Natural killer cell treated with Interleukin-12 subunit alpha and Interleukin-12 subunit beta and Interleukin-15 and Interleukin-18, amount 100 ng/mL, for 72 hours (primary cell): ENCODE results near the gene IKBIP. TPM values are rescaled to one million over a fixed set of nuclear protein-coding genes. Genes with fewer than 3 reads are reported as not detected.
A peak's percentile ranks its signal among the peaks of the same experiment; 100 is the strongest.
"Not testable (repeated sequence)": the region's sequence is repeated elsewhere in the genome, so short reads cannot be mapped to it uniquely, and the experiment has no call there.

Source experiments
- ATAC-seq, 2 donors: fragments of 150-1000 bp; cut with Tn5 transposase in 1 of 2; sonication (Bioruptor Pico), chemical (Tn5 transposase) in 1 of 2; 2 replicates each; pipeline ENCODE4 v1.10.0; 2021
- DNase-seq: peaks from one replicate; pipeline ENCODE4 v3.0.0; 2022; ENCODE audit warnings: low spot score
- H3K27ac Mint-ChIP-seq, 2 donors: 1 replicate in 1 of 2; 2 replicates in 1 of 2; pipeline ENCODE4 v1.8.0; 2022; ENCODE audit warnings: mixed read lengths in 2 of 2, mild to moderate bottlenecking in 1 of 2, moderate library complexity in 1 of 2
- H3K27me3 Mint-ChIP-seq, 2 donors: 1 replicate in 1 of 2; 2 replicates in 1 of 2; pipeline ENCODE4 v1.8.0; 2022; ENCODE audit warnings: mixed read lengths in 2 of 2
- H3K36me3 Mint-ChIP-seq: one replicate; pipeline ENCODE4 v1.8.0; 2022; ENCODE audit warnings: mixed read lengths
- H3K4me1 Mint-ChIP-seq, 2 donors: 1 replicate in 1 of 2; 2 replicates in 1 of 2; pipeline ENCODE4 v1.8.0; 2022; ENCODE audit warnings: low read depth in 2 of 2, mixed read lengths in 2 of 2, mild to moderate bottlenecking in 1 of 2
- H3K4me3 Mint-ChIP-seq: one replicate; pipeline ENCODE4 v1.8.0; 2022; ENCODE audit warnings: mixed read lengths
- H3K9me3 Mint-ChIP-seq: 2 replicates; pipeline ENCODE4 v1.8.0; 2022; ENCODE audit warnings: mixed read lengths
- total RNA-seq, 2 donors: library from RNA; stranded (reverse); gene quantifications; one replicate each; pipeline ENCODE4 v1.2.3, GENCODE V29; 2022

IKBIP gene
- total RNA-seq, 2 donors from 2014 or later = 22.1 to 23.9 TPM

DNA sequence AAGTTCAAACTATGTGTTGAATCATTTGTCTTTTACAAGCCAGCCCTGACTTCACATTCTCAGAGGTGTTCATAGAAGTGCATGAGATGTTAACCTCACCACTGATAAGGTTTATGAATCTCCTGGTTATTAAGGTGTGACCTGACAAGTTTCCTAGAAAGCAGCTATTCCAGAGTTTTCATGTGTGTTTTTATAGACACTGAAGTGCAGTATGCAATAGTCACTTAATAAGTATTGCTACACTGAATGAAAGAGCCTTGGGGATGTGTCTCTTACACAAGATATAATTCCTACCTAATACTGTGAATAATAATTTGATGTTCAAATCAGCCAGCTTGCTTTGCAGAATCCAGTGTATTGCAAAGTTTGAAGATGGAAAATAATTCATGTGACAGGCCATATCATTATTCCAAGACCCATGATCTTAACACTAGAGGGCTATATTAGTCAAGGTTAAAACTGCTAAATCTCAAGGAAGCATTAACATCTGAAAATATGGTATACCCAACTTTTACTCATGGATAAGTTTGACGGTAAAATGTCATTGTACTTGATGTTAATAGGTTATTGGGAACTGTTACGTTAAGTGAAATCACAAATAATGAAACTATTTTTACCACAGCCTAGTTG is 38.1 kb downstream of the IKBIP start:
- Mint-ChIP-seq H3K36me3 (peaks cover 10% of the 10 kb centered on the region), H3K27me3 (no peaks in the 10 kb centered on the region), H3K4me1 (peaks cover 0 to 5% of the 10 kb centered on the region in 2 donors), H3K9me3 (no peaks in the 10 kb centered on the region), H3K27ac (peak overlapping the region in 1 of 2 donors; percentile 72), H3K4me3 (no peak overlapping the region)
- no peak for ATAC-seq
- DNase-seq = no peak

DNA sequence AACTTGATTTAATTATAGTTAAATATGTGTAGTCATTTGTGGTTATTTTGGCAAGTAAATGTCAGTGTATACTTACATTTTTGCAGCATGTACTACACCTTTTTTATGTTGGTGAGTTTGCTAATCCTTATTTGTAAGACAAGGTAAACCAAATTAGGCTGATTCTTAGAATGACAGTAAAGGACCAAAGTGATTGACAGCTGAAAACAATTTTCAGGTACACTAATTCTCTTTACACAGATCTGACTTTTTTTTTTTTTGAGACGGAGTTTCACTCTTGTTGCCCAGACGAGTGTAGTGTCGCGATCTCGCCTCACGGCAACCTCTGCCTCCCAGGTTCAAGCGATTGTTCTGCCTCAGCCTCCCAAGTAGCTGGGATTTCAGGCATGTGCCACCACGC is 42.7 kb downstream of the IKBIP start:
- Mint-ChIP-seq H3K4me3 (no peak overlapping the region), H3K4me1 (no peaks in the 10 kb centered on the region), H3K9me3 (no peaks in the 10 kb centered on the region), H3K27ac (no peak overlapping the region), H3K27me3 (no peaks in the 10 kb centered on the region), H3K36me3 (peaks cover 14% of the 10 kb centered on the region)
- no peak for ATAC-seq
- DNase-seq = no peak

DNA sequence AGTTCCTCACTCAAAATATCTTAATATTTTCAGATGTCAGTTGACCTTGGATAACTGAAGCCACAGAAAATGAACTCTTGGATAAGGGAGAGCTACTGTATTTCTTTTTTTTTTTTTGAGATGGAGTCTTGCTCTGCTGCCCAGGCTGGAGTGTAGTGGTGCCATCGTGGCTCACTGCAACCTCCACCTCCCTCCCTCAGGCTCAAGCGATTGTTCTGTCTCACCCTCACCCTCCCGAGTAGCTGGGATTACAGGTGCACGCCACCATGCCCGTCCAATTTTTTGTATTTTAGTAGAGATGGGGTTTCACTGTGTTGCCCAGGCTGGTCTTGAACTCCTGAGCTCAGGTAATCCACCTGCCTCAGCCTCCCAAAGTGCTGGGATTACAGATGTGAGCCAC is 47.3 kb downstream of the IKBIP start:
- Mint-ChIP-seq H3K36me3 (peaks cover 26% of the 10 kb centered on the region), H3K4me1 (peaks cover 27 to 32% of the 10 kb centered on the region in 2 donors)
- H3K9me3 Mint-ChIP-seq, H3K27ac Mint-ChIP-seq, H3K27me3 Mint-ChIP-seq, H3K4me3 Mint-ChIP-seq, DNase-seq, ATAC-seq: not testable (repeated sequence)

DNA sequence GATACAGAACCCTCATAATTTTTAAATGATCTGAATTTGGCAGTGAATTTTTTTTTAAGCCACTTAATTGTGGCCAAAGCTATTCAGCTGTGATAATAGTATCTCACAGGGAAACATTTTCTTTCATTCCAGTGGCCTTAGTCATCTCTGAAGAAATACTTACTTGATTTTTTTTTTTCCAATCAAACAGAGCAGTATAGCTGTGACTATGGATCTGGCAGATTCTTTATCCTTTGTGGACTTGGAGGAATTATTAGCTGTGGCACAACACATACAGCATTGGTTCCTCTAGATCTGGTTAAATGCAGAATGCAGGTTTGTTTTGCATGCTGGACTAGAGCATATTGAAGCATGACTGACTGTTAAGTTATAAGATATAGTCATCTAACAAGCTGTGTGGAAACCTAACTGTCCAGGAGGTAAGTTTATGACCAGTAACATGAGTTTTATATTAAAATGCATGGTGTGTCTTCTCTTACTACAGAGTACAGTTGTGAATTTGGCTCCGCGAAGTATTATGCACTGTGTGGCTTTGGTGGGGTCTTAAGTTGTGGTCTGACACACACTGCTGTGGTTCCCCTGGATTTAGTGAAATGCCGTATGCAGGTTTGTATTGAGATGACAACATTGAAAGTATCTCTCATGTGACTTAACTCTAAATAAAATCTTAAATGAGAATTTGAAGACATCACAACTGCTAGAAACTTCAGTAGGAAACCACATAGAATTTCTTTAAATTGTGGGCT is 49.2 kb downstream of the IKBIP start:
- Mint-ChIP-seq H3K27me3 (no peaks in the 10 kb centered on the region), H3K4me1 (peaks cover 27 to 32% of the 10 kb centered on the region in 2 donors), H3K9me3 (no peaks in the 10 kb centered on the region), H3K36me3 (peaks cover 22% of the 10 kb centered on the region), H3K27ac (peak overlapping the region; percentile 93 to 98), H3K4me3 (peak overlapping the region; percentile 92)
- ATAC-seq (no peak), DNase-seq (no peak)

DNA sequence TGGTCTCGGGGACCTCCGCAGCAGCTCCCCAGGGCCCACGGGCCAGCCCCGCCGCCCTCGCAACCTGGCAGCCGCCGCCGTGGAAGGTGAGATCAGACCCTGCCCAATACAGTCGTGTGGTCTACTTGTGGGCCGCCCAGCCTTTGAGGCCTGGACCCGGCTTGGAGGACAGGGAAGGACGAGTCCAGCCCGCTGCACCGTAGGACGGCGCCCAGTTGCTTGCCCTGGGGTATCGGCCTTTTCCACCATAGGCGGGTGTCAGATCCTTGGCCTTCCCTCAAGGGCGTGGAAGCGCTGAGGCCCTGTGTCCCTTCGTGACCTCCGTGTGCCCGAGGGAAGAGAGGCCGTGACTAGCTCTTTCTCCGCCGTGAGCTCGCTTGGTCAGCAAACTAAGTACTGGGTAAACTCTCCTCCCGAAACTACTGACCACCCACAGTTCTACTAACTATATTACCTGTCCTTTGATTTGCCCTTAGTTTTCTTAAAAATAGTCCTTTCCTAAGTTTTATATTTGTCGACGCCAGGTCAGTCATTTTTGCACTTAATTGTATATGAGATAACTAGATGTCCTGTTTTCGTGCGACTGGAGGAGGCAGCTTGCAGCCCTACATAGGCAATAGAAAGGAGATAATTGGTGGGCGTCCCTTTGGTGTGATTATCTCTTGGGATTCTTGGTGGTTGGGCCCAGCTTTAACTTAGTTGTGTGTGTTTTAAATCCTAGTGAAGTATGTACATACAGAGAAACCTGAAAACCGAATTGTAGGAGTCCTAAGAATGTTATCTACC is 50.3 kb downstream of the IKBIP start:
- H3K27me3 Mint-ChIP-seq = no peaks in the 10 kb centered on the region
- DNase-seq (peak; percentile 62), ATAC-seq (peak; percentile 3 to 29)
- peaks cover 27 to 32% of the 10 kb centered on the region in 2 donors for H3K4me1 Mint-ChIP-seq
- peaks cover 22% of the 10 kb centered on the region for H3K36me3 Mint-ChIP-seq
- peak overlapping the region; percentile 93 to 98 for H3K27ac Mint-ChIP-seq
- no peaks in the 10 kb centered on the region for H3K9me3 Mint-ChIP-seq
- H3K4me3 Mint-ChIP-seq = peak overlapping the region; percentile 92

DNA sequence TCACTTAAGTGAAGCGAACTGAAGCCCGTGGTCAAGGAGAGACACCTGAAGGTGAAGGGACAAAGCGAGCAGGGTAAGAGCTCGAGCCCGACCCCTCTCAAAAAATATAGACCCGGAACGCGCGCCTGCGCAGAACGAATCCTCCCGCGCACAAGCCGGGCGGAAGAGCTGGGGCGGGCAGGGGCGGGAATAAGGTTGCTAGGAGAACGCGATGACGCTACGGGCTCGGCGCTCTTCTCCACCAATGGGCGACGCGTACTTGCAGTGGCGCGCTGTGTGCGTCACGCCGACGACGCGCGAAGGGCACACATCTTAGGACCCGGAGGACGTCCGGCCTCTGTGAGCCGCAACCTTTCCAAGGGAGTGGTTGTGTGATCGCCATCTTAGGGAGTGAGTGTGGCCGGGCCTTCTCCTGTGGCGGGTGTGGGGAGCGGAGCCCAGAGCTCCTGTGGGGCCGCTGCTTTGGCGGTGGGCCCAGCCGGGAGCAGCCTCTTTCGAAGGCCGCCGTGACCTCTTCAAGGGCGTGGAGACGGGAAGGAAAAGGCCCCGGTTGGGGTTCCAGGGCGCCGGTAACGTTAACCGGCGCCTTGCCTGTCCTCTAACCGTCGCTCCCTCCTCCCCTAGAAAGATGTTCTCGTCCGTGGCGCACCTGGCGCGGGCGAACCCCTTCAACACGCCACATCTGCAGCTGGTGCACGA is 51.1 kb downstream of the IKBIP start, which contains the start of gene SLC25A3:
Gene SLC25A3 (plus strand): TSS at position 336 of the 699 bp plus-strand sequence. CDS start 293 bp downstream, at position 629.
- Mint-ChIP-seq H3K9me3 (no peaks in the 10 kb centered on the region), H3K36me3 (peaks cover 22% of the 10 kb centered on the region), H3K27ac (peak within 1 kb of the TSS; percentile 93 to 98), H3K4me3 (peak within 1 kb of the TSS; percentile 92), H3K27me3 (no peaks in the 10 kb centered on the region), H3K4me1 (peaks cover 27 to 32% of the 10 kb centered on the region in 2 donors)
- DNase-seq (peak; percentile 95), ATAC-seq (peak; percentile 99 to 100)

DNA sequence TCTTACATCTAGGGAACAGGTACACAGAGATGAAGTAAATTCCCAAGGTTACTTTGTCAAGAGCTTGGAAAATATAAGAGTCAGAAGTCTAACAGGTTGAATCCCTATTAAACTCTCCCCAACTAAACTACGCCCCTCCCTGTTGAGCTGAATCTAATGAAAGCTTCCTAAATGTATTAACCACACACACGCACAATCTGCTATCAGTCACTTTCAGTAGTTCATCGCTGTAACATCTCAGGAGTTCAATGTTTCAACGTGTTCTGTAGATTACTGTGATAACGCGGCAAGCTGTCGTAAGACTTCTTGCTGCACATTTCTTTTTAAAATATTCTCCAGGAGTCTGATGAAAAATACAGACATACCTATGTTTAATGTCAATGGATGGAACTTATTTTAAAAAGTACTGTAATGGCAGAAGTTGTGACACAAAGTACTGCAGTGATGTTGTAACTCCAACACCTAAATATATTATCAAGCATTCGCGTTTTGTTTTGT is 51.7 kb downstream of the IKBIP start:
- no peak for ATAC-seq
- peaks cover 27 to 32% of the 10 kb centered on the region in 2 donors for H3K4me1 Mint-ChIP-seq
- H3K9me3 Mint-ChIP-seq = no peaks in the 10 kb centered on the region
- no peak for DNase-seq
- H3K27me3 Mint-ChIP-seq = no peaks in the 10 kb centered on the region
- peak overlapping the region; percentile 92 for H3K4me3 Mint-ChIP-seq
- peaks cover 22% of the 10 kb centered on the region for H3K36me3 Mint-ChIP-seq
- H3K27ac Mint-ChIP-seq = peak overlapping the region; percentile 93 to 98

DNA sequence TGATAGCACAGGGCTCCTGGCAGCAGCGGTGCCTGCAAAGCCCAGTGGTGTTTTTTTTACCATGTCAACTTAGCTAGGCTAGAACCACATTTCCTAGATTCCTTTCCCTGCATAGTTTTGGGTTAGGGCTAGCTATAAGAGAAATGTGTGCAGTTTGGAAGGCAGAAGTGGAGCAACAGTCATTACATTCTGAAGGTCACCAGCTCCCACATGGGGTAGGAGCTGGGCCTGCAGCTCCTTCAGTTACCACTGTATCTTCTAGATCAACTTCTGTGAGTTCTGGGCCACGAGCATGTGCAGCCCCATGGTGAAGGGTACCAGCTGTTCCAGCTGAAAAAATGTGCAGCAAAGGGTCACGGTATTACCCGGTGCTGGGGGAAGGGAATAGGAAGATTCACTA is 53.4 kb downstream of the IKBIP start:
- no peak overlapping the region for H3K4me3 Mint-ChIP-seq
- peaks cover 22 to 26% of the 10 kb centered on the region in 2 donors for H3K4me1 Mint-ChIP-seq
- DNase-seq (no peak), ATAC-seq (no peak)
- H3K9me3 Mint-ChIP-seq = no peaks in the 10 kb centered on the region
- H3K36me3 Mint-ChIP-seq = peaks cover 21% of the 10 kb centered on the region
- H3K27ac Mint-ChIP-seq = peak overlapping the region; percentile 38 to 72
- H3K27me3 Mint-ChIP-seq = no peaks in the 10 kb centered on the region

DNA sequence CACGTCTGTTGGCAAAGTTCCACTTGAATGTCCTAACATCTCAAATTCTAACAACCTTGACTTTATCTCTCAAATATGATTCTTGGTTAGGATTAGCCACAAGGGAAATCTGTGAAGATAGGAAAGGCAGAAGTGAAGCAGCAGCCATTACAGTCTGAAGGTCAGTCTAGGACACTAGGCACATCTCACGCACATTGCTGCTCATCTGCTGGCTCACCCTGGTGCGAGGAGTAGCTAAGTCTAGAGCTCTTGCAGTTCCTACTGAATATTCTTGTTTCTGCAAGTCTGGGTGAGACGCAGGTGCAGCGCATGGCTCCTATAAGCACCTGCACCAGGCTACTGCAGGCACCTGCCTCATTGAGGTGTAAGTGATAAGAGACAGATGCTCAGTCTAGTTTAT is 57.5 kb downstream of the IKBIP start:
- no peak for ATAC-seq
- no peak overlapping the region for H3K27ac Mint-ChIP-seq
- H3K27me3 Mint-ChIP-seq = peaks cover 0 to 2% of the 10 kb centered on the region in 2 donors
- DNase-seq = no peak
- no peaks in the 10 kb centered on the region for H3K4me1 Mint-ChIP-seq
- no peak overlapping the region for H3K4me3 Mint-ChIP-seq
- no peaks in the 10 kb centered on the region for H3K36me3 Mint-ChIP-seq
- no peaks in the 10 kb centered on the region for H3K9me3 Mint-ChIP-seq

DNA sequence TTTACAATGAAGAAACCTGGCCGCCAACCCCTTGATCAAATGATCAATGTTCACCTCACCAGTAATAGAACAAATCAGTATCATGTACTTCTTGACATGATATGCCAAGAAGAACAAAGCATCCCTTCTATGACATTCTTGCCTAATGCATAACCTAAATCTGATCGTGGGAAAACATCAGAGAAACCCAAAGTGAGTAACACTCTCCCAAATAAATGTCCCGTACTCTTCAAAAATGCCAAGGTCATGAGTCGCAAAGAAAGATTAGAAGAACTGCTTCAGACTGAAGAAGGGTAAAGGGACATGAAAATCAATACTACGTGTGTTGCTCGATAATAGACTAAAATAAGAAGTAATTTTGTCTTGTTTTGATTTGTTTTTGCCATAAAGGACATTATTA is 62.5 kb downstream of the IKBIP start:
- ATAC-seq (no peak), DNase-seq (no peak)
- Mint-ChIP-seq H3K9me3 (no peaks in the 10 kb centered on the region), H3K27ac (no peak overlapping the region), H3K36me3 (no peaks in the 10 kb centered on the region), H3K4me3 (no peak overlapping the region), H3K27me3 (peaks cover 0 to 5% of the 10 kb centered on the region in 2 donors), H3K4me1 (no peaks in the 10 kb centered on the region)

DNA sequence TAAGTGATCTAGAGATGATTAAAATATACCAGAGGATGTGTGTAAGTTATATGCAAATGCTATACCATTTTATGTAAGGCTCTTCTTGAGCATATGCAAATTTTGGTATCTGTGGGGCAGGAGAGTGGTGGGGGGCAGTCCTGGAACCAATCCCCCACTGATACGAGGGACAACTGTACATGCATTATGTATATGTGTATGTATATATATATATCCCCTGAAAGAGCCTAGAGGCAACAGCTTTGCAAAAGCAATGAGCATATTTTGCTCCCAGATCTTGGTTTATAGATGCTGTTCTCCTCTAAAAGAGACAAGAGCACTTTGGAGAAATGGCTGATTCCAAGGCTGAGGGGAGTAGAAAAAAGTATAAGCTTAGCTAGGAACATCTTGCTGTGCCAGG is 63.5 kb downstream of the IKBIP start:
- Mint-ChIP-seq H3K4me1 (no peaks in the 10 kb centered on the region), H3K9me3 (no peaks in the 10 kb centered on the region)
- DNase-seq = no peak

DNA sequence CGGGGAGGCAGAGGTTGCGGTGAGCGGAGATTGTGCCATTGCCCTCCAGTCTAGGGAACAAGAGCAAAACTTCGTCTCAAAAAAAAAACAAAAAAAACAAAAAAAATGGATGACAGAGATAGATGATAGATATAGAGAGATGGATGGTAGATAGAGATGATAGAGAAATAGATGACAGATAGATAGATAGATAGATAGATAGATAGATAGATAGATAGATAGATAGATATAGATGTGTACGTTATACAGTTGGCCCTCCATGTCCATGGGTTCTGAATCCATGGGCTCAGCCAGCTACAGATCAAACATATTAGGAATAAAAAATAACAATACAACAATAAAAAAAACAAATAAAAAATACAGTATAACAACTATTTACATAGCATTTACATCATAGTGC is 63.9 kb downstream of the IKBIP start:
- no peaks in the 10 kb centered on the region for H3K9me3 Mint-ChIP-seq
- ATAC-seq (no peak), DNase-seq (no peak)
- no peaks in the 10 kb centered on the region for H3K4me1 Mint-ChIP-seq
- no peaks in the 10 kb centered on the region for H3K36me3 Mint-ChIP-seq
- H3K27ac Mint-ChIP-seq = no peak overlapping the region
- peaks cover 0 to 5% of the 10 kb centered on the region in 2 donors for H3K27me3 Mint-ChIP-seq
- H3K4me3 Mint-ChIP-seq = no peak overlapping the region

More for the DNA sequence above, 63.5 kb downstream of the IKBIP start:
- H3K4me3 Mint-ChIP-seq = no peak overlapping the region
- peaks cover 0 to 5% of the 10 kb centered on the region in 2 donors for H3K27me3 Mint-ChIP-seq
- no peak for ATAC-seq
- H3K27ac Mint-ChIP-seq = no peak overlapping the region
- no peaks in the 10 kb centered on the region for H3K36me3 Mint-ChIP-seq

DNA sequence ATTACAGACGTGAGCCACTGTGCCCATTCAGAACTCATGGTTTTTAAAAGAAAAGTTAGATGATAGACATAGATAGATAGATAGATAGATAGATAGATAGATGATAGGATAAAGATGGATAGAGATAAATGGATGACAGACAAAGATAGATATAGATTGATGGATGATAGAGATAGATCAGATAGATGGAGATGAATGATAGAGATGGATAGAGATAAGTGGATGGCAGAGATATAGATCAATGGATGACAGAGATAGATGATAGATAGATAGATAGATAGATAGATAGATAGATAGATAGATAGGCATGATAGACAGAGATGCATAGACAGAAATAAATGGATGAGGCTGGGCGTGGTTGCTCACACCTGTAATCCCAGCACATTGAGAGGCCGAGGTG is 64.8 kb downstream of the IKBIP start:
- Mint-ChIP-seq H3K36me3 (no peaks in the 10 kb centered on the region), H3K4me1 (no peaks in the 10 kb centered on the region), H3K9me3 (no peaks in the 10 kb centered on the region), H3K27ac (no peak overlapping the region), H3K27me3 (peaks cover 0 to 5% of the 10 kb centered on the region in 2 donors), H3K4me3 (no peak overlapping the region)
- ATAC-seq (no peak), DNase-seq (no peak)
